PC-9 (cell line): ENCODE results near the gene OR2A12. TPM values are rescaled to one million over a fixed set of nuclear protein-coding genes. Genes with fewer than 3 reads are reported as not detected.

Experiments used
- BruUV-seq: library from RNA; stranded (reverse); fragments of 400-500 nt; replicated peaks from 2 replicates; lab custom pipeline; 2021; lab: Mats Ljungman, UMichigan
- CTCF ChIA-PET: fragments of 300-600 bp; sonication (Branson Sonifier 250); formaldehyde crosslinking; loops from one replicate; lab custom pipeline; 2022; ENCODE audit warnings: antibody characterized with exemption; lab: Charles Lee
- POLR2A ChIA-PET: fragments of 300-600 bp; sonication (Branson Sonifier 250); formaldehyde crosslinking; loops from one replicate; lab custom pipeline; 2022; ENCODE audit warnings: antibody characterized with exemption; ENCODE audit not compliant: unreplicated experiment; lab: Charles Lee
- DNase-seq, 2 experiments: peaks; one replicate each; pipeline versions ENCODE4 v3.0.0 to v3.0.0-alpha.2; 2015 to 2022; ENCODE audit warnings: mixed read lengths in 1 of 2
- H2AFZ ChIP-seq: fragments of 200-600 bp; sonication (generic); 2 replicates; pipeline ENCODE4 v1.8.1; 2017; ENCODE audit warnings: antibody characterized with exemption
- H3F3A ChIP-seq: fragments of 200-600 bp; sonication (generic); 2 replicates; pipeline ENCODE4 v1.8.1; 2017; ENCODE audit warnings: antibody characterized with exemption, mild to moderate bottlenecking, low read depth; ENCODE audit not compliant: insufficient read depth
- H3K27ac ChIP-seq: fragments of 200-600 bp; sonication (generic); 2 replicates; pipeline ENCODE4 v1.6.1; 2016; ENCODE audit warnings: mixed run types
- H3K27me3 ChIP-seq: fragments of 200-600 bp; sonication (generic); 2 replicates; pipeline ENCODE4 v1.6.1; 2016; ENCODE audit warnings: low read depth, mixed run types; ENCODE audit not compliant: insufficient read depth
- H3K36me3 ChIP-seq: fragments of 200-600 bp; sonication (generic); 2 replicates; pipeline ENCODE4 v1.6.1; 2016; ENCODE audit warnings: low read depth, mixed run types
- H3K4me1 ChIP-seq: fragments of 200-600 bp; sonication (generic); replicated peaks from 2 replicates; pipeline ENCODE4 v1.6.1; 2016; ENCODE audit warnings: mixed run types; ENCODE audit not compliant: insufficient read depth
- H3K4me2 ChIP-seq: fragments of 200-600 bp; sonication (generic); 2 replicates; pipeline ENCODE4 v1.6.1; 2017; ENCODE audit warnings: mixed run types
- H3K4me3 ChIP-seq: fragments of 200-600 bp; sonication (generic); 2 replicates; pipeline ENCODE4 v1.6.1; 2016; ENCODE audit warnings: mixed run types
- H3K79me2 ChIP-seq: fragments of 200-600 bp; sonication (generic); 2 replicates; pipeline ENCODE4 v1.6.1; 2017; ENCODE audit warnings: low read depth, mixed run types
- H3K9me2 ChIP-seq: fragments of 200-600 bp; sonication (generic); 2 replicates; pipeline ENCODE4 v1.8.1; 2017; ENCODE audit warnings: mild to moderate bottlenecking; ENCODE audit not compliant: insufficient read depth
- H3K9me3 ChIP-seq: fragments of 200-600 bp; sonication (generic); 2 replicates; pipeline ENCODE4 v1.8.1; 2016; ENCODE audit warnings: low read depth; ENCODE audit not compliant: insufficient read depth
- H4K20me1 ChIP-seq: fragments of 200-600 bp; sonication (generic); 2 replicates; pipeline ENCODE4 v1.8.1; 2017; ENCODE audit not compliant: insufficient read depth
- CTCF ChIP-seq: fragments of 200-600 bp; sonication (generic); conservative IDR thresholded peaks from 2 replicates; pipeline ENCODE4 v1.6.1; 2017; ENCODE audit warnings: mixed run types, antibody characterized with exemption, mild to moderate bottlenecking, moderate library complexity
- EZH2 ChIP-seq: fragments of 200-600 bp; sonication (generic); IDR thresholded peaks from 2 replicates; pipeline ENCODE4 v1.8.0; 2017; ENCODE audit warnings: antibody characterized with exemption, low read depth
- intact Hi-C: fragments of 100-400 bp; cut with micrococcal nuclease; formaldehyde crosslinking; loops from one replicate; pipeline ENCODE4 v1.10.0; 2022; ENCODE audit not compliant: unreplicated experiment
- total RNA-seq: library from RNA; stranded (reverse); gene quantifications from 2 replicates; pipeline ENCODE4 v1.2.3, GENCODE V29; 2021

Gene OR2A12
- total RNA-seq, 1 experiment from 2014 or later = not detected

- H3K4me3 ChIP-seq = no peak overlapping the region
- H3K79me2 ChIP-seq = no peaks in the 10 kb centered on the region
- intact Hi-C loops = no loop called here
- H3K4me1 ChIP-seq = no peaks in the 10 kb centered on the region
- no peaks in the 10 kb centered on the region for H3K36me3 ChIP-seq
- H3K27ac ChIP-seq = no peak overlapping the region
- H3K9me3 ChIP-seq = no peaks in the 10 kb centered on the region
- BruUV-seq = no TSS peak
- ChIA-PET CTCF (no interaction called here), POLR2A (no interaction called here)
- H3K4me2 ChIP-seq = no peak overlapping the region
- DNase-seq = no peak
- H4K20me1 ChIP-seq = no peaks in the 10 kb centered on the region
- H2AFZ ChIP-seq = no peak overlapping the region
- TF ChIP-seq CTCF = no peak
- no peaks in the 10 kb centered on the region for H3F3A ChIP-seq
- no peaks in the 10 kb centered on the region for H3K27me3 ChIP-seq
- H3K9me2 ChIP-seq = peaks cover 4% of the 10 kb centered on the region
Observed at GRCh38 chr7:144098776-144099175, 12.7 kb downstream of the OR2A12 start.

DNA sequence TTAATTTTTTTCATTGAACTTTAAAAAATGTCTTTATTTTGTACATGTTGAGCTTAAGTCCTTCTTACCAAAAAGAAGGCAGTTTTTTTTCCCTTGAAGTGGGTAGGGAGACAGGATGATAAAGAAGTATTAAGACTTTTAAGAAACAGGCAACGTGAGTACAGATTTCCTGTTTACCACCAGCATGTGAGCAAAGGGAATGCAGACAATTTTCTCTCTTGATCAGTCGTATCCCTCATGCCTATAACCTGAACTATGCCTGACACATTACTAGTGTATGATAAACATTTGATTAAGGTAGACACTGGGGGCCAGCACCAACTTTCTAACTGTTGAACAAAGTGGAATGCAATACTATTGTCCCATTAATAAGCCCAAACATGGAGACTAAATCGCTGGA, 14.5 kb downstream of the OR2A12 start:
- Histone ChIP-seq H3K36me3 (no peaks in the 10 kb centered on the region), H4K20me1 (no peaks in the 10 kb centered on the region), H3F3A (no peaks in the 10 kb centered on the region), H3K4me1 (no peaks in the 10 kb centered on the region), H3K4me3 (no peak overlapping the region), H3K27me3 (no peaks in the 10 kb centered on the region), H3K79me2 (no peaks in the 10 kb centered on the region), H3K27ac (no peak overlapping the region), H3K4me2 (no peak overlapping the region), H3K9me2 (peaks cover 4% of the 10 kb centered on the region), H2AFZ (no peak overlapping the region), H3K9me3 (no peaks in the 10 kb centered on the region)
- no TSS peak for BruUV-seq
- TF ChIP-seq CTCF = no peak
- TF ChIP-seq EZH2 = no peak
- DNase-seq = no peak
- POLR2A ChIA-PET = no interaction called here
- intact Hi-C loops = no loop called here
- CTCF ChIA-PET = no interaction called here

DNA sequence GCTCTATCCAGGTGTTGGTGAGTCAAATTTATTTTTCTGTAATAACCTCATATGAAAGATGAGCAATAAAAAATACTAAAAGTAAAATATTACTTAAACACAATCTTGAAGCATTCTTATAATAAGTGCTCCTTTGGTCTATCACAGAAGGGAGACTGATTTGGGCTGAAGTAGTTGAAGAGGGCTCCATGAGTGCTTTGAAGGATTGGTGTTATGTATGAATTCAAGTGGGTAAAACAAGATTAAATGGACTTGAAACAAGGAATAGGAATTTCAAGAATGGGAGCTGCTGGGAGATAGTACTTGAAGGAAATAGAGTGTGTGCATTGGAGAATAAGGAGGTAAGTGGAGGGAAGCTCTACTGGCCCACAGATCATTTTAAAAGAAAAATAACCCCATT, 16.0 kb downstream of the OR2A12 start:
- Histone ChIP-seq H3K36me3 (no peaks in the 10 kb centered on the region), H3K27ac (no peak overlapping the region), H3F3A (no peaks in the 10 kb centered on the region), H3K4me2 (no peak overlapping the region), H3K27me3 (no peaks in the 10 kb centered on the region), H4K20me1 (no peaks in the 10 kb centered on the region), H2AFZ (no peak overlapping the region), H3K4me3 (no peak overlapping the region), H3K9me2 (peaks cover 4% of the 10 kb centered on the region), H3K9me3 (no peaks in the 10 kb centered on the region), H3K79me2 (no peaks in the 10 kb centered on the region), H3K4me1 (no peaks in the 10 kb centered on the region)
- ChIA-PET POLR2A (interaction anchor here (0.6 kb wide), 1 partner anchor 1718 kb away, joined by 11 read pairs; no protein-coding TSS in a partner anchor), CTCF (no interaction called here)
- intact Hi-C loops = no loop called here
- no peak for DNase-seq
- no TSS peak for BruUV-seq
- no peak for TF ChIP-seq EZH2
- TF ChIP-seq CTCF = no peak
